Stimulated activated CD4-positive, alpha-beta T cell treated with anti-CD3 and anti-CD28 coated beads, Interleukin-2, amount 100 ng/mL, for 48 hours (primary cell): ENCODE results near the gene ANTXR1.

Experiments used
- DNase-seq, 2 donors: peaks; one replicate each; pipeline ENCODE4 v3.0.0-alpha.2; 2020

Gene ANTXR1

DNA sequence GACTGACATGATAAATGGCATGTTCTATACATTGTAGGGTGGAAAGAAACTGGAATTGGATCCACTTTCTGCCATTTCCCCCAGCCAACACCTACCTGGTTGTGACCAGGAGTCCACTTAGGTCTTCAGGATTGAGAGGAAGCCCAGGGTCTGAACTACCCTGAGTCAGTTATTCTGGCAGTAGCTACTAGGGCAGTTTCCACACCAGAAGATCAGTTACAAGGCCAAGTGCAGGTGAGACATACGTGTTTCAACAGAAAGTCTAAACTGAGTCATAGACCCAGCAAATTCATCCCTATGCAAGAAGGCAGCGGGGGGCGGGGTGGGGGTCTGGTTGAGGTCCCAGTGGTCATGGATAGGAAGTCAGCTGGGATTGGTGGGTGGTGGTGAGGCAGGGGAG is 21.9 kb downstream of the ANTXR1 start:
- no peak for DNase-seq

DNA sequence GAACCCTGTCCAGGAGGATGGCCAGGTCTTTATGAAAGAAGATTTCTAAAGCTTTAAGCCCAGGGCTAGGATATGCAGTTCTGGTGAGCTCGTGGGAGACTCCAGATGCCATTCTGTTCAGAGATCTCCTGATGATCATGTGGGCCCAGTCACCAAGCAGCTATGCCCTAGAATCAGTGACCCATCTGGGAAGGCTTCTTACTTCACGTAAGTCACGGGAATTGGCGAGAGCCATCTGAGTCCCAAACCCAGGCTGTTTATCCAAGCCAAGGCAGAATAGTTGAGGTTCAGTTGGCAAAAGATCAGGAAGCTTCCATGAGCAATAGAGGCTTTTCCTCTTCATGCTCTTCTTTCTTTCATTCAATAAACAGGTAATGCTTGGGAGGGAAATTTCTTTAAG is 23.9 kb downstream of the ANTXR1 start:
- no peak for DNase-seq

- no peak for DNase-seq
Measured at GRCh38 chr2:69041214-69041613, 28.2 kb downstream of the ANTXR1 start.

GRCh38 chr2:69043736-69044400 is 30.9 kb downstream of the ANTXR1 start:
- DNase-seq = no peak

GRCh38 chr2:69046221-69046662 is 33.3 kb downstream of the ANTXR1 start:
- no peak for DNase-seq

DNA sequence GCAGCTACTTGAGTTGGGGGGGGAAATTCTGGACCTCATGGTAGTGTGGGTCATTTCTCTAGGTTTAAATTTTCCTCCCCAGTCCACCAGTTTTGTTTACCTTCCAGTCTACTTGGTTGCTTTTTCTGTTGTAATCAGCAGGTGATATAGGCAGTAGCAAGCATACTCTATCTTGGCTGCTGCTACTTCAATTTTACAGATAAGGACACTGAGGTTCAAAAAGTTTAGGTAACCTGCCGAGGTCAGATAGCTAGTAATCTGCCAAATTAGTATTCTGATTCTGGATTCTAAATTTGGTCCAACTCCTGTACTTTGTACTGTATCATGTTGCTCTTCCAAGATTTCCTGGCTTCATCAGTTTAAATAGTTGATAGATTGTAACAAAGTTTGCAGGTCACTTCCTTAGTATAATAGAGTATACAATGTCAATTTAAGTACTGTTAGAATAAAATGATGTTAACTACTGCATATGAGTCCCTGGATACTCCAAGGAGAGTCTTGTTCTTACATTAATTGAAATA is 34.7 kb downstream of the ANTXR1 start:
- DNase-seq = no peak

DNA sequence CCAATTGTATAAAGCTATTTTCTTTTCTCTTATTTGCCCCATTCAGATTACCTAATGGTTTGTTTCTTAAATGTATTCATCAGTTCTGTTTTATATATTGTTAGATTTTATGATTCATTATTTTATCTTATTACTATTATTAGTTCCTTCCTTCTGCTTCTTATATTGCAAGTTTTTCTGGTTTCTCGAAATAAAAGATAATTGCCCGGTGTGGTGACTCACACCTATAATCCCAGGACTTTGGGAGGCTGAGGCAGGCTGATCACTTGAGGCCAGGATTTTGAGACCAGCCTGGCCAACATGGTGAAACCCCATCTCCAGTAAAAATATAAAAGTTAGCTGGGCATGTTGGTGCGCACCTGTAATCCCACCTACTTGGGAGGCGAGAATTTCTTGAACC is 37.8 kb downstream of the ANTXR1 start:
- DNase-seq = no peak

DNA sequence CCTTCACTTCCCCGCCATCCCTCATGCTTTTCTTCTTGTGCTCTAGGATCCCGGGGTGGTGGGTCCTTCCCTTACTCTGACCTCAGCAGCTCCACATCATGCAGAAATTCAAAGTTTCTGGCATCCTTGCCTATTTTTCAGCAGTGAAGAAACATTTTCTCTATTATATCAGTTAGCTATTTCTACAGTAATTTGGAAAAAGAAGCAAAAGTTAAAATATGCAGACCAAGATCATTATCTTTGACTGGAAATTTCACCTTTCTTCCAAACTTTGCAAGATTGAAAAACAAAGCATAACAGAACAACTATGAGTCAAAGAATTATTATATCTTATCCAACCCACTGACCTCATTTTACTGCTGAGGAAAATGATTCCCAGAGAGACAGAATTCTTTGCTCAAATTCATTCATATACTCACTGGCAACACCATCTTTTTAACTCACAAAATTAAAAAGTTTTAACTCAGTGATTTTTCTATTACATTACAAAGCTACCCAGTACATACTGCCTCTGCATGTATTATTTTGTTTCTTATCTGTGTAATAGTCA is 40.5 kb downstream of the ANTXR1 start:
- no peak for DNase-seq

DNA sequence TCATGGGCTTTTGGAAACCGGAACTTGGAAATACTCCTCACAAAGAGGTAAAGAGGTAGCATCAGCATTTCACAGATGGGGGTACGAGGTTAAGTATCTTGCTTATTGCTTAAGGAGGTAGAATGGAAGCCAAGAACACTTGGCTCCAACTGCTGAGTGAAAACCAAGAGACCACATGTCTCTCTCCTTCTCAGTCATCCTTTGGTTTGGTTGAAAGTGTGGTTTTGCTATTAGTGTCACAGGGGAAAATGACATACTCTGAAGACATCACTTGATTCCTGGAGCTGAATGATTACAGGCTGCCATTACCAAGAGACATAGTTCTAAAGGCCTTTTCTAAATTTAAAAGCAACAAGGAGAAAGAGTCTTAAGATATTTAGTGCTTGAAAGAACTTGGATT is 41.5 kb downstream of the ANTXR1 start:
- no peak for DNase-seq

DNA sequence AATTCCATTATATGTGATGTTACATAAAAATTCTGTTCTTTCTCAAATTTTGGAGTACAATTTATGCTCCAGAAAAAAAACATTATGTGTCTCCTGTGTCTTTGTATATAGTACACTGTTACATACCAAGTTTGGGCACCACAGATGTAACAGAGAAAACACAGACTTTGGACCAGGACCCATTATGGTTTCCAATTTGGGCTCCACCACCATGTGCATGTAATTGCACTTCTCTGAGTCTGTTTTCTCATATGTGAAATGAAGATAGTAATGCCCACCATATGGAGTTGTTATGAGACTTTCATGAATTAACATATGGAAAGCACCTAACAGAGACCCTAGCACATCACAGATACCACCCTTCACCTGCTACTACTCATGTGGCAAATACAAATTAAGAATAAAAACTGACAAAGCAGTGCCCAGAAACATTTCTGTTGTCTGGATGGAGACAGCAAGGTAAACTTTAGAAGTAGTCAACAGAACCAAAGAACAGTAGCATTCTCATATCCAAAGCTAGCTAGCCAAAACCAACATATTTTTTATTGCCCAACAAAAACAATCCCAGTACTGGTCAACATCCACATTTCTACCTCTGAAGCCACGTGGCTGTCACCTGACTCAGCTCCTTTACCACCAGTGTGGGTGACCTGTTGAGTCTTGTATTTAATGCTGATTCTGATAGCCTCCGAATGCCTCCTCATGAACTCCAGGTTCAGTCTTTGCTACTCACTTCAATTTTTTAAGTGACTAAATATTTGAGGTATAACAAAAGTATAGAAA is 42.9 kb downstream of the ANTXR1 start:
- no peak for DNase-seq

DNA sequence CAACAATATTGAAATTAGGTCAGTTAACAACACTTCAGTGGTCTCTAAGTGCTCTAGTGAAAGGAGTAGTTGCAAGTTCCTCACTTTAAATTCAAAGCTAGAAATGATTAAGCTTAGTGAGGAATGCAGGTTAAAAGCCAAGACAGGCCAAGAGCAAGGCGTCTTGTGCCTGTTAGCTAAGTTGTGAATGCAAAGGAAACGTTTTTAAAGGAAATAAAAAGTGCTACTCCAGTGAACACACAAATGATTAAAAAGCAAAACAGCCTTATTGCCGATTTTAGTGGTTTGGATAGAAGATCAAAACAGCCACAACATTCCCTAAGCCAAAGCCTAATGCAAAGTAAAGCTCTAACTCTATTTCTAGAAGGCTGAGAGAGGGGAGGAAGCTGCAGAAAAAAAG is 44.7 kb downstream of the ANTXR1 start:
- DNase-seq = no peak

- no peak for DNase-seq
Measured at GRCh38 chr2:69059731-69060290, 46.8 kb downstream of the ANTXR1 start.

GRCh38 chr2:69060938-69061501 is 48.0 kb downstream of the ANTXR1 start:
- no peak for DNase-seq

DNA sequence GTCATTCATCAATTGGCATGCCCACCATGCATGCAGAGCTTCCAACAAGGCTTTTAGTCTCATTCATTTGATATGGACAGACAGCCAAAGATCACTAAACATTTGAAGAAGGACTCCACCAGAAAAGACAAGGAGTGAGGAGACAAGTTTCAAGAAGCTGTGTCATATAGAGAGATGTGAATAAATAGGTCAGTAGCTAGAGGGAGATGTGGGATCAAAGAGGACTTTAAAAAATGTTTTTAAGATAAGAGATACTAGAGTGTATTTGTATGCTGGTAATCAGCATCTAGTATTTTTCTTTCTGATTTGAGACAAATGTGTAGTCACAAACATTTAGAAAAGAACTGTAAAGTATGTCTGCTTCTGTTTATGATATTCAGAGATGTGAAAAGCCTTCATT is 48.5 kb downstream of the ANTXR1 start:
- DNase-seq = no peak

DNA sequence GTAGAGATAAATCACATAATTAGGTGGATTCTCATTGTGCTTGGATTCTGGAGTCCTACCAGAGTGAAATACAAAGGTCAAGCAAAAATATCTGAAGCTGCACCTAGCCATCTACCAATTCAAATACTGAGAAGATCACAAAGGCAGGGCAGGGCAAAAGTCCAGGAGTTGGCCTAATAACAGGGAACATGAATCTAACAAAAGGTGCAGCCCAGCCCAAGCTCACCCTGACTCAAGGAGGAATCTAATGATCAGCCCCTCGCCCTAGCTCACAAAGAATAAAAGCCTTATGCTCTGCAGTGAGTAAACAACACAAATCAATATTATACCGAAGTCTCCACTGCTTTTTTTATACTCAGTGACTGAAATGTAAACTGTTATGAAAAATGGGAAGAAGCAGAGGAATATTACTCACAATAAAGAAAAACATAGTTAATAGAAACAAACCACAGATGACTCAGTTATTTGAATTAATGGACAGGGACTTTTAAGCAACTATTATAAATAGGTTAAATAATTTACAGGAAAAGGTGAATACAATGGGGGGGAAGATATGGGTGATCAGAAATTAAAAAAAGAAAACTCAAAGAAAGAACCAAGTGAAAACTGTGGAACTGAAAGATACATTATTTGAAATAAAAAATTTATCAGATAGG is 49.5 kb downstream of the ANTXR1 start:
- DNase-seq = no peak

DNA sequence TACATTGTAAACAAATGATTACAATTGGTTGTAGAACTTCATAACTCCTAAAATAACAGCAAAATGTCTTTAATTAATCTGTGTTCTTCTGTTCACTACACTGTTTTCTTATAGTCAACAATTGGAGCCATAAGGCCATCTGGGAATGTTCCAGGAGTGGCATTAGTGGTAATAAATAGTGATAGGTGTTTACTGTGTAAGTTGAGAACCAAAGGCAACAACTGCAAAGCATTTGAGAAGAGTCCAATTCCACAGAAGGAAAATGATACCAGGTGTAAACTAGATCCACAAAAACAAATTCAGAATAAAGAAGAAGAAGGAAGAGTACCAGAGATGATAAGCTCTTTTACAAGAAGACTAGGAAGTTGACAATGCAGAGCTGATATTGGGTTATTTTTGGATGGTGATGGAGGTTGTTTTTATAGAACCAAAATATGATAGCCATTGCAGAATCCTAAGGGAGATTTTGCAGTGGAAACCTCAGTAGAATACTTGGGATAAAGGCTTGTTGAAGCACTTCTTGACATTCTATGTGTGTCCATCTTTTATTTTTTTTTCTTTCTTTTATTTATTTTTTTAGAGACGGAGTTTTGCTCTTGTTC is 52.9 kb downstream of the ANTXR1 start:
- no peak for DNase-seq

DNA sequence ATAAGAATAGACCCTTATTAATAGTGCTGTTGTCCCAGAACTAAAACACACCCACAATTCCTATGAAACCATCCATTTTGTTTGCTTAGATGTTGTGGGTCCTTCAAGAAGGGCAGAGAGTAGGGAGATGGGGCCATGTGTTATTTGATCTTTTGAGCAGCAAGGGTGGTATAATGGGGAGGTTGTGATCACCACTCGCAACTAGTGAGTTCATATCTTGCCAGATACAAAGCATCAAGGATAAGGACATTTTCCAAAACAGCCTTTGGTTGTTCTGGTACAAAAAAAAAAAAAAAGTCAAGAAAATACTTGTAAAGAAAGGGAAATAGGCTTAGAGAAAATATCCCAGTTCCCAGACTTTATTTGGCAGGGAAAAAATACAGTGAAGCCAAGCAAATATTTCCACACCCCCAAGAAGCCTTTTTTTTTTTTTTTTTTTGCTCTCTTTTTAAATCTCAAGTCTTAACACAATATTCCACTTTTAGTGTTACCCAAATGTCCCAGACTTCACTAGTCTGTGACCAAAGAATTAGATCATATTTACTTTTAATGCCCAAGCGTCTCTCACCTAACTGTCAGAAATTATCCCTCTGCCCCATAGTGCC is 54.1 kb downstream of the ANTXR1 start:
- DNase-seq = no peak

- no peak for DNase-seq
Measured at GRCh38 chr2:69067866-69068265, 54.9 kb downstream of the ANTXR1 start.

- no peak for DNase-seq
Measured at GRCh38 chr2:69070969-69071368, 58.0 kb downstream of the ANTXR1 start.

GRCh38 chr2:69073928-69074570 is 61.1 kb downstream of the ANTXR1 start:
- DNase-seq = no peak

GRCh38 chr2:69074918-69075317 is 61.9 kb downstream of the ANTXR1 start:
- DNase-seq = no peak
